Coronary artery (tissue), 2 donors: ENCODE results near the gene ARID1B.
"Not testable (repeated sequence)": the region's sequence is repeated elsewhere in the genome, so short reads cannot be mapped to it uniquely, and the experiment has no call there.

ENCODE experiments used
- DNase-seq: peaks from one replicate; pipeline ENCODE4 v3.0.0-alpha.2; 2017; ENCODE audit warnings: low spot score
- H3K27ac ChIP-seq, 2 donors: fragments of 200-600 bp; sonication (generic); one replicate each; pipeline ENCODE4 v1.5.1; 2016 to 2019
- H3K4me3 ChIP-seq: fragments of 200-600 bp; sonication (generic); 2 replicates; pipeline ENCODE4 v1.5.1; 2016; ENCODE audit warnings: mild to moderate bottlenecking, moderate library complexity
- CTCF ChIP-seq: fragments of 200-600 bp; sonication (generic); IDR thresholded peaks from one replicate; pipeline ENCODE4 v1.5.1; 2019; ENCODE audit warnings: antibody characterized with exemption

The ARID1B gene

DNA sequence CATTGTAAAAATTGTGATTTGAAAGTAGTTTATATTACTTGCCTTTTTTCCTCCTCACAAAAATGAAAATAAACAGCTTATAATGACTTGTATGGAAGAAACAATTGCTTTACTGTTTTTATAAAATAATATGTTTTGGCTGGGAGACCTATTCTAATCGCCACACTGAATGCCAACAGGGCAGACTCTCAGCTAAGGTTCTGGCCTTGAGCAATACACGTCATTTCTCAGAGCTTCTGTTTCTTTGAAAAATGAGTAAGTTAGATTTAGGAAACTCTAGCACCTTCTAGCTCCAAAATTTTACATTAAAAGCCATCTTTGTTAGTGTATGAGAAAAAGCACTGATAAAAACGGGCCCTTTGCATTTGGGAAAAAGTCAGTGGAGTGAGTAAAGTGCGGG, 166.6 kb downstream of the ARID1B start:
- no peak for TF ChIP-seq CTCF
- no peak for DNase-seq

GRCh38 chr6:156944412-156944811, 167.2 kb downstream of the ARID1B start:
- Histone ChIP-seq H3K27ac (no peak overlapping the region), H3K4me3 (no peak overlapping the region)
- DNase-seq, result no peak
- no peak for TF ChIP-seq CTCF

More for the DNA sequence above, 166.6 kb downstream of the ARID1B start:
- no peak overlapping the region for H3K27ac ChIP-seq
- H3K4me3 ChIP-seq, result no peak overlapping the region

- H3K27ac ChIP-seq, DNase-seq, H3K4me3 ChIP-seq: not testable (repeated sequence)
These were observed 168.6 kb downstream of the ARID1B start for GRCh38 chr6:156945789-156946172.

- Histone ChIP-seq H3K27ac (no peak overlapping the region), H3K4me3 (no peak overlapping the region)
- no peak for DNase-seq
- no peak for TF ChIP-seq CTCF
These were observed 169.3 kb downstream of the ARID1B start for GRCh38 chr6:156946370-156946936.

DNA sequence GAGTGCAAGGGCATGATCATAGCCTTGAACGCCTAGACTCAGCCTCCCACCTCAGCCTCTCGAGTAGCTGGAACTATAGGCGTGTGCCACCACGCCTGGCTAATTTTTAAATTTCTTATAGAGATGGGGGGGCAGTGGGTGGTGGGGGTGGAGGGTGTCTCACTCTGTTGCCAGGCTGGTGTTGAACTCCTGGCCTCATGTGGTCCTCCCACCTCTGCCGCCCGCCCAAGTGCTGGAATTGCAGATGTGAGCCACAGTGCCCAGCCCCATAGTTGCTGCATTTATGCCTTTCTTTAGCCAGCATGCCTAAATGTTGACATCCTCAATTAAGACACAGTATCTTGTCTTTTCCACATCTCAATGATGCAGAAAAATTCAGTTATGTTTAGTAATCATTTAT, 171.1 kb downstream of the ARID1B start:
- no peak for DNase-seq
- no peak for TF ChIP-seq CTCF
- H3K4me3 ChIP-seq, result no peak overlapping the region
- no peak overlapping the region for H3K27ac ChIP-seq

DNA sequence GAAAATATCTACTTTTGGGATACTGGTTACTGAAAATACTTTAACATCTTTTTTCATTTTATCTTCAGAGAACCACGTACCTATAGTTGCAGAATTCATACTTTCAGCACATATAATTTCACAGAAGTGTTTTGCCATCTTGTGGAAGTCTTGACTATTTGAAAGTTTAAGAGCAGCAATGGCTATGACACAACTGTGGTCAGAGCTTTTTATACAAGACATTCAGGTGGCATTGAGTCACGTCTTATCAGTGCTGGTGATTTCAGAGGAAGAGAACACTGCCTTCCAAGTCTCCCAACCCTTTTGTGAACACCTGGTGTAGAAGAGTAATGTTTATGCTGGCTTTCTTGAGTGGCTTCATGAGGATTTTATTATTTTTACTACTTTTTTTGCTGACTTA, 171.6 kb downstream of the ARID1B start:
- Histone ChIP-seq H3K27ac (no peak overlapping the region), H3K4me3 (no peak overlapping the region)
- no peak for TF ChIP-seq CTCF
- DNase-seq, result no peak

- TF ChIP-seq CTCF, result no peak
- no peak for DNase-seq
- no peak overlapping the region for H3K27ac ChIP-seq
- no peak overlapping the region for H3K4me3 ChIP-seq
These were observed 172.2 kb downstream of the ARID1B start for GRCh38 chr6:156949376-156949775.

GRCh38 chr6:156950084-156950483, 172.9 kb downstream of the ARID1B start:
- no peak for TF ChIP-seq CTCF
- no peak for DNase-seq
- Histone ChIP-seq H3K4me3 (no peak overlapping the region), H3K27ac (no peak overlapping the region)
